ENCODE results near the gene PINK1. TPM values are rescaled to one million over a fixed set of nuclear protein-coding genes. Genes with fewer than 3 reads are reported as not detected.

The PINK1 gene
- total and polyA plus RNA-seq, 2 of the 13 experiments (the other 11 are each of a cell fraction or from before 2014, with no cell fraction given), result 15.3 to 16.1 TPM

DNA sequence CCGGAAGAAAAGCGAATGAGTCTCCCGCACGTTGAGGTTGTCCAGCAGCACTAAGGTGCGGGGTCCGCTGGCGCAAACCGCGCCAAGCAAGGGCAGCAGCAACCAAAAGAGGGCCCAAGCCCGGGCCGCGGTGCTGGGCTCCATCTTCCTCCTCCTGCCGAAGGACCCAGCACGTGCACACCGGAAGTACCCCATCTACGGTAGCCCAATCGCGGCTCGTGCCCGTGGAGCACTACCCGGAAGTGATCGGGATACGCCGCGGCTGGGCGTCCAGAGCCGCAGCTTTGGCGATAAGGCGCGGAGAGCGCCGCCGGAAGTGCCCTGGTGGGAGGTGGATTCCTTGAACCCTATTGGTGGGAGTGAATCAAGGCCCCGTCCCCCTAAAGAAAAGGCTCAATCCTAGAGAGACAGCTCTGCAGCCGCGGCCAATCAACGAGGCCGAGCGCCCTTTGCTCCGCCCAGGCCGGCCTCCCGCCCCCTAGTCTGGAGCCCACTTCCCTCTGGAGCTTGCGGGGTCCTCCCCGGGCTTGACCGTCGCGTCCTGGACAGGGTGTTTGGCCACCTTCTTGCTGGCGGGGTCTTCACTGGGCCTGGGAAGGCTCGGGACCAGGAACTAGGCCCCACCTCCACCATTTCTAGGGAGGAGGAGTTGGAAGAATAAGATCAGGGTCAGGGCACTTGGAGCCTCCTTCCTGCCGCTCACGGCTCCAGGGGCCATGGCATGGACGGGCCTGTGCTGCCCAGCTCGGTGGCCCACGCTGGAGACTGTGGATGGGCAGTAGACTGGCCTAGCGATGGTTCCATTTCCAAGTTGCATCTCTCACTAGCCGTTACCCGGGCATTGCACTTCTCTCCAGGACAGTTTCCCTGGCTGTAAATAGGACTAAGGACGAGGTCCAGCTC lies 28.2 kb downstream of the PINK1 start, which contains the start of gene DDOST (continued):
- TF ChIP-seq, protein P1, sequence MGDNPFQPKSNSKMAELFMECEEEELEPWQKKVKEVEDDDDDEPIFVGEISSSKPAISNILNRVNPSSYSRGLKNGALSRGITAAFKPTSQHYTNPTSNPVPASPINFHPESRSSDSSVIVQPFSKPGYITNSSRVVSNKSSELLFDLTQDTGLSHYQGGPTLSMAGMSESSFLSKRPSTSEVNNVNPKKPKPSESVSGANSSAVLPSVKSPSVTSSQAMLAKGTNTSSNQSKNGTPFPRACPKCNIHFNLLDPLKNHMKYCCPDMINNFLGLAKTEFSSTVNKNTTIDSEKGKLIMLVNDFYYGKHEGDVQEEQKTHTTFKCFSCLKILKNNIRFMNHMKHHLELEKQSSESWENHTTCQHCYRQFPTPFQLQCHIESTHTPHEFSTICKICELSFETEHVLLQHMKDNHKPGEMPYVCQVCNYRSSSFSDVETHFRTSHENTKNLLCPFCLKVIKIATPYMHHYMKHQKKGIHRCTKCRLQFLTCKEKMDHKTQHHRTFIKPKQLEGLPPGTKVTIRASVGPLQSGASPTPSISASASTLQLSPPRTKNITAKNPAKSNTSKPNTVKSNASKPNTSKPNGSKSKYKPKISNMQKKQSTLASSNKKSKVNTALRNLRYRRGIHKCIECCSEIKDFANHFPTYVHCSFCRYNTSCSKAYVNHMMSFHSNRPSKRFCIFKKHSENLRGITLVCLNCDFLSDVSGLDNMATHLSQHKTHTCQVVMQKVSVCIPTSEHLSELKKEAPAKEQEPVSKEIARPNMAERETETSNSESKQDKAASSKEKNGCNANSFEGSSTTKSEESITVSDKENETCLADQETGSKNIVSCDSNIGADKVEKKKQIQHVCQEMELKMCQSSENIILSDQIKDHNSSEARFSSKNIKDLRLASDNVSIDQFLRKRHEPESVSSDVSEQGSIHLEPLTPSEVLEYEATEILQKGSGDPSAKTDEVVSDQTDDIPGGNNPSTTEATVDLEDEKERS (CRISPR knock-in tag; IDR thresholded peaks at IDR 0.05), result no peak
- TF ChIP-seq ZBTB20 (CRISPR knock-in tag; IDR thresholded peaks at IDR 0.05; ENCODE audit: borderline replicate concordance, low read depth) (no peak; the same call in 1 of the 2 replicates), KDM3A (CRISPR knock-in tag; IDR thresholded peaks at IDR 0.05; ENCODE audit: low read depth) (no peak; the same call in 1 of the 2 replicates), ZNF205 (CRISPR knock-in tag; IDR thresholded peaks at IDR 0.05) (no peak), ZFAT (CRISPR knock-in tag; conservative IDR thresholded peaks at IDR 0.05) (no peak), ZNF652 (CRISPR knock-in tag; IDR thresholded peaks at IDR 0.05; ENCODE audit: borderline replicate concordance, low read depth) (no peak), U2AF2 (IDR thresholded peaks at IDR 0.05; ENCODE audit: low read depth, low read length) (no peak), KLF9 (CRISPR knock-in tag; IDR thresholded peaks at IDR 0.05; ENCODE audit: low read depth) (no peak; the same call in 1 of the 2 replicates), HMG20B (CRISPR knock-in tag; conservative IDR thresholded peaks at IDR 0.05) (no peak), ZNF549 (CRISPR knock-in tag; IDR thresholded peaks at IDR 0.05) (no peak)
- TF ChIP-seq, protein P2, sequence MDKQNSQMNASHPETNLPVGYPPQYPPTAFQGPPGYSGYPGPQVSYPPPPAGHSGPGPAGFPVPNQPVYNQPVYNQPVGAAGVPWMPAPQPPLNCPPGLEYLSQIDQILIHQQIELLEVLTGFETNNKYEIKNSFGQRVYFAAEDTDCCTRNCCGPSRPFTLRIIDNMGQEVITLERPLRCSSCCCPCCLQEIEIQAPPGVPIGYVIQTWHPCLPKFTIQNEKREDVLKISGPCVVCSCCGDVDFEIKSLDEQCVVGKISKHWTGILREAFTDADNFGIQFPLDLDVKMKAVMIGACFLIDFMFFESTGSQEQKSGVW (CRISPR knock-in tag; IDR thresholded peaks at IDR 0.05; ENCODE audit: borderline replicate concordance), result no peak
- TF ChIP-seq, protein P3, sequence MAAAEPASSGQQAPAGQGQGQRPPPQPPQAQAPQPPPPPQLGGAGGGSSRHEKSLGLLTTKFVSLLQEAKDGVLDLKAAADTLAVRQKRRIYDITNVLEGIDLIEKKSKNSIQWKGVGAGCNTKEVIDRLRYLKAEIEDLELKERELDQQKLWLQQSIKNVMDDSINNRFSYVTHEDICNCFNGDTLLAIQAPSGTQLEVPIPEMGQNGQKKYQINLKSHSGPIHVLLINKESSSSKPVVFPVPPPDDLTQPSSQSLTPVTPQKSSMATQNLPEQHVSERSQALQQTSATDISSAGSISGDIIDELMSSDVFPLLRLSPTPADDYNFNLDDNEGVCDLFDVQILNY (CRISPR knock-in tag; conservative IDR thresholded peaks at IDR 0.05), result no peak; the same call in 1 of the 2 replicates
- TF ChIP-seq, protein P4, sequence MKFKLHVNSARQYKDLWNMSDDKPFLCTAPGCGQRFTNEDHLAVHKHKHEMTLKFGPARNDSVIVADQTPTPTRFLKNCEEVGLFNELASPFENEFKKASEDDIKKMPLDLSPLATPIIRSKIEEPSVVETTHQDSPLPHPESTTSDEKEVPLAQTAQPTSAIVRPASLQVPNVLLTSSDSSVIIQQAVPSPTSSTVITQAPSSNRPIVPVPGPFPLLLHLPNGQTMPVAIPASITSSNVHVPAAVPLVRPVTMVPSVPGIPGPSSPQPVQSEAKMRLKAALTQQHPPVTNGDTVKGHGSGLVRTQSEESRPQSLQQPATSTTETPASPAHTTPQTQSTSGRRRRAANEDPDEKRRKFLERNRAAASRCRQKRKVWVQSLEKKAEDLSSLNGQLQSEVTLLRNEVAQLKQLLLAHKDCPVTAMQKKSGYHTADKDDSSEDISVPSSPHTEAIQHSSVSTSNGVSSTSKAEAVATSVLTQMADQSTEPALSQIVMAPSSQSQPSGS (CRISPR knock-in tag; IDR thresholded peaks at IDR 0.05), result peak; percentile 52; the same call in 1 of the 2 replicates
- TF ChIP-seq, protein P5, sequence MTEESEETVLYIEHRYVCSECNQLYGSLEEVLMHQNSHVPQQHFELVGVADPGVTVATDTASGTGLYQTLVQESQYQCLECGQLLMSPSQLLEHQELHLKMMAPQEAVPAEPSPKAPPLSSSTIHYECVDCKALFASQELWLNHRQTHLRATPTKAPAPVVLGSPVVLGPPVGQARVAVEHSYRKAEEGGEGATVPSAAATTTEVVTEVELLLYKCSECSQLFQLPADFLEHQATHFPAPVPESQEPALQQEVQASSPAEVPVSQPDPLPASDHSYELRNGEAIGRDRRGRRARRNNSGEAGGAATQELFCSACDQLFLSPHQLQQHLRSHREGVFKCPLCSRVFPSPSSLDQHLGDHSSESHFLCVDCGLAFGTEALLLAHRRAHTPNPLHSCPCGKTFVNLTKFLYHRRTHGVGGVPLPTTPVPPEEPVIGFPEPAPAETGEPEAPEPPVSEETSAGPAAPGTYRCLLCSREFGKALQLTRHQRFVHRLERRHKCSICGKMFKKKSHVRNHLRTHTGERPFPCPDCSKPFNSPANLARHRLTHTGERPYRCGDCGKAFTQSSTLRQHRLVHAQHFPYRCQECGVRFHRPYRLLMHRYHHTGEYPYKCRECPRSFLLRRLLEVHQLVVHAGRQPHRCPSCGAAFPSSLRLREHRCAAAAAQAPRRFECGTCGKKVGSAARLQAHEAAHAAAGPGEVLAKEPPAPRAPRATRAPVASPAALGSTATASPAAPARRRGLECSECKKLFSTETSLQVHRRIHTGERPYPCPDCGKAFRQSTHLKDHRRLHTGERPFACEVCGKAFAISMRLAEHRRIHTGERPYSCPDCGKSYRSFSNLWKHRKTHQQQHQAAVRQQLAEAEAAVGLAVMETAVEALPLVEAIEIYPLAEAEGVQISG (CRISPR knock-in tag; IDR thresholded peaks at IDR 0.05), result peak; percentile 95
- TF ChIP-seq, protein P6, sequence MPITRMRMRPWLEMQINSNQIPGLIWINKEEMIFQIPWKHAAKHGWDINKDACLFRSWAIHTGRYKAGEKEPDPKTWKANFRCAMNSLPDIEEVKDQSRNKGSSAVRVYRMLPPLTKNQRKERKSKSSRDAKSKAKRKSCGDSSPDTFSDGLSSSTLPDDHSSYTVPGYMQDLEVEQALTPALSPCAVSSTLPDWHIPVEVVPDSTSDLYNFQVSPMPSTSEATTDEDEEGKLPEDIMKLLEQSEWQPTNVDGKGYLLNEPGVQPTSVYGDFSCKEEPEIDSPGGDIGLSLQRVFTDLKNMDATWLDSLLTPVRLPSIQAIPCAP (CRISPR knock-in tag; IDR thresholded peaks at IDR 0.05; ENCODE audit: low read depth), result no peak
- TF ChIP-seq, protein P7, sequence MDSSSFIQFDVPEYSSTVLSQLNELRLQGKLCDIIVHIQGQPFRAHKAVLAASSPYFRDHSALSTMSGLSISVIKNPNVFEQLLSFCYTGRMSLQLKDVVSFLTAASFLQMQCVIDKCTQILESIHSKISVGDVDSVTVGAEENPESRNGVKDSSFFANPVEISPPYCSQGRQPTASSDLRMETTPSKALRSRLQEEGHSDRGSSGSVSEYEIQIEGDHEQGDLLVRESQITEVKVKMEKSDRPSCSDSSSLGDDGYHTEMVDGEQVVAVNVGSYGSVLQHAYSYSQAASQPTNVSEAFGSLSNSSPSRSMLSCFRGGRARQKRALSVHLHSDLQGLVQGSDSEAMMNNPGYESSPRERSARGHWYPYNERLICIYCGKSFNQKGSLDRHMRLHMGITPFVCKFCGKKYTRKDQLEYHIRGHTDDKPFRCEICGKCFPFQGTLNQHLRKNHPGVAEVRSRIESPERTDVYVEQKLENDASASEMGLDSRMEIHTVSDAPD (CRISPR knock-in tag; IDR thresholded peaks at IDR 0.05), result peak; percentile 68; the same call in 1 of the 2 replicates

Data from HepG2 (cell line).